Psoas muscle (tissue), 8 donors: Measurements from ENCODE around the gene BFSP1. TPM values are rescaled to one million over a fixed set of nuclear protein-coding genes. Genes with fewer than 3 reads are reported as not detected.

Experiments used
- ATAC-seq, 4 donors: fragments of 200-7000 bp; cut with Tn5 transposase; one replicate each; pipeline ENCODE4 v1.9.1; 2020; ENCODE audit warnings: moderate library complexity in 3 of 4, mild to moderate bottlenecking in 2 of 4
- DNase-seq, 2 donors: peaks; one replicate each; pipeline ENCODE4 v3.0.0-alpha.2; 2020
- H3K27ac ChIP-seq: fragments of 200-600 bp; one replicate; pipeline ENCODE4 v1.8.0; 2022
- H3K27me3 ChIP-seq, 3 donors: fragments of 200-600 bp in 1 of 3; one replicate each; pipeline versions ENCODE4 v1.6.1 to v1.8.0; 2013 to 2022; ENCODE audit warnings: low read length in 2 of 3, mild to moderate bottlenecking in 2 of 3, moderate library complexity in 1 of 3; ENCODE audit not compliant: insufficient read depth in 3 of 3
- H3K36me3 ChIP-seq, 2 donors: fragments of 200-600 bp in 1 of 2; one replicate each; pipeline versions ENCODE4 v1.6.1 to v1.8.0; 2013 to 2022; ENCODE audit warnings: low read depth in 1 of 2, mild to moderate bottlenecking in 1 of 2, moderate library complexity in 1 of 2; ENCODE audit not compliant: insufficient read depth in 1 of 2
- H3K4me1 ChIP-seq: fragments of 200-600 bp; one replicate; pipeline ENCODE4 v1.8.0; 2022
- H3K4me3 ChIP-seq: fragments of 200-600 bp; one replicate; pipeline ENCODE4 v1.8.0; 2022; ENCODE audit warnings: mild to moderate bottlenecking
- H3K9me3 ChIP-seq: fragments of 200-600 bp; one replicate; pipeline ENCODE4 v1.8.0; 2022
- WGBS, 3 donors: extraction: QIAGEN DNeasy Blood & Tissue Kit; methylation state at CpG; one replicate each; pipeline versions ENCODE4 v1.1.6 to v1.1.7; 2013; 5-methylcytosine and 5-hydroxymethylcytosine counted together
- intact Hi-C, 2 donors: fragments of 100-400 bp; cut with DNase I; formaldehyde crosslinking; loops; one replicate each; pipeline versions ENCODE4 v1.11.0 to v1.14.2; 2022
- polyA plus RNA-seq, 3 donors: library from polyadenylated mRNA; stranded (reverse); fragments of 200-250 nt; gene quantifications; one replicate each; pipeline ENCODE4 v1.2.3, GENCODE V29; 2013
- total RNA-seq, 4 donors: library from RNA; stranded (reverse); fragmentation: NEBNext Ultra II Directional in 2 of 4; extraction: Animal tissue kit (Norgen Biotek cat#: 25700) in 2 of 4; gene quantifications; one replicate each; pipeline versions ENCODE4 v1.2.1 to v1.2.4, GENCODE V29; 2021 to 2023
- TF ChIP-seq, protein P1 (sequence below): fragments of 200-600 bp; IDR thresholded peaks from one replicate; pipeline ENCODE4 v1.8.0; 2022; ENCODE audit warnings: antibody characterized with exemption
- donor health status: healthy with polysubstance abuse.
- donor health status: DM: no; HTN: no; CAD: no; lungs with moderate emphysema.
- donor health status: Bipolar disorder and iron deficiency.
- donor health status: healthy.
- donor health status: DM: yes; HTN: yes; CAD: no.
- donor health status: DM: no; HTN: no; CAD: no.
- donor health status: DM: no; HTN: no; CAD: no.
- donor health status: DM: yes; HTN: yes; CAD: no.

Gene BFSP1
- total and polyA plus RNA-seq, 7 donors: 0.12 to 0.57 (median 0.24) TPM; not detected in 1

DNA sequence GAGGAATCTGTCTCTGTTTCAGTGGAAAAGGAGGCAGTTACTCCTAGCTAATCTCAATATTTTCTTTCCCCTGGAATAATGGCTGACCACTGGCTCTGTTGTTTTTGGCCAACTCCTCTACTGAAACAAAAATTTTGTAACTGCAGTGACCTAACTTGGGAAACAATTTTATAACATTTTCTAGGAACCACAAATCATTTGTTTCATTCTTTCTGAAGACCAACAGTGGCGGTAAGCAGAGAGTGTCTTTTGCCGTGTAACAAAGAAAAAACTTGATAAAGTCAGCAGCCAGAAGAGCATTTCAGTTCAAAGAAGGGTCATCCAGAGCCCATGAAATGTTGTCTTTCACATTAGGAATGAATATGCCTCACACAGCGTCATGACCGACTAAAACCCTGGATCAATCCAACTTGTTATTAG, 11.8 kb upstream of the BFSP1 start:
- no peak overlapping the region for H3K4me3 ChIP-seq
- no peaks in the 10 kb centered on the region for H3K9me3 ChIP-seq
- TF ChIP-seq, protein P1, sequence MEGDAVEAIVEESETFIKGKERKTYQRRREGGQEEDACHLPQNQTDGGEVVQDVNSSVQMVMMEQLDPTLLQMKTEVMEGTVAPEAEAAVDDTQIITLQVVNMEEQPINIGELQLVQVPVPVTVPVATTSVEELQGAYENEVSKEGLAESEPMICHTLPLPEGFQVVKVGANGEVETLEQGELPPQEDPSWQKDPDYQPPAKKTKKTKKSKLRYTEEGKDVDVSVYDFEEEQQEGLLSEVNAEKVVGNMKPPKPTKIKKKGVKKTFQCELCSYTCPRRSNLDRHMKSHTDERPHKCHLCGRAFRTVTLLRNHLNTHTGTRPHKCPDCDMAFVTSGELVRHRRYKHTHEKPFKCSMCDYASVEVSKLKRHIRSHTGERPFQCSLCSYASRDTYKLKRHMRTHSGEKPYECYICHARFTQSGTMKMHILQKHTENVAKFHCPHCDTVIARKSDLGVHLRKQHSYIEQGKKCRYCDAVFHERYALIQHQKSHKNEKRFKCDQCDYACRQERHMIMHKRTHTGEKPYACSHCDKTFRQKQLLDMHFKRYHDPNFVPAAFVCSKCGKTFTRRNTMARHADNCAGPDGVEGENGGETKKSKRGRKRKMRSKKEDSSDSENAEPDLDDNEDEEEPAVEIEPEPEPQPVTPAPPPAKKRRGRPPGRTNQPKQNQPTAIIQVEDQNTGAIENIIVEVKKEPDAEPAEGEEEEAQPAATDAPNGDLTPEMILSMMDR: no peak
- intact Hi-C loops: loop anchor here in 1 of 2 donors (10.0 kb wide), 1 partner anchor 58 kb away; no protein-coding TSS in a partner anchor
- DNase-seq: no peak
- 28 to 40% (median 35%) methylated on average over 4 of the region's 4 CpGs for WGBS, 3 donors
- peak; percentile 24 to 61 (median 43) for ATAC-seq
- H3K36me3 ChIP-seq: no peaks in the 10 kb centered on the region
- no peaks in the 10 kb centered on the region for H3K4me1 ChIP-seq
- peaks cover 0 to 3% (median 0%) of the 10 kb centered on the region in 3 donors for H3K27me3 ChIP-seq
- H3K27ac ChIP-seq: peak overlapping the region; percentile 47

DNA sequence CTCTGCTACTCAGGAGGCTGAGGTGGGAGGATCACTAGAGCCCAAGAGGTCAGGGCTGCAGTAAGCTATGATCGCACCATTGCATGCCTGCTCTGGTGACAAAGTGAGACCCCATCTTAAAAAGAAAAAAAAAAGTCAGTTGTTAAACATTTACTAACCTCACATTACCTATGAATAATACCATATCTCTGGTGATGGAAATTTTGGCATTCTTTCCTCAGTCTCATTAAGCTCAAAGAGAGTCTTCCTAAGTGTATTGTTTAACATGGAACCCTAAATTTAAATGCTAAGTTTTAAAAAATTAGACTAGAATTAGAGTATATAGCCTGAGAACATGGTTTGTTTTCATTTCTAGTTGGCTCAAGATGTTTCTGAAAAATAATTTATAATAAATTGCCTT, 11.3 kb upstream of the BFSP1 start:
- no peaks in the 10 kb centered on the region for H3K36me3 ChIP-seq
- ATAC-seq (no peak), DNase-seq (no peak)
- 93 to 100% (median 100%) methylated on average over 1 of the region's 1 CpG for WGBS, 3 donors
- no peaks in the 10 kb centered on the region for H3K4me1 ChIP-seq
- H3K27me3 ChIP-seq: peaks cover 0 to 3% (median 0%) of the 10 kb centered on the region in 3 donors
- H3K4me3 ChIP-seq: no peak overlapping the region
- H3K27ac ChIP-seq: no peak overlapping the region
- intact Hi-C loops: loop anchor here in 1 of 2 donors (10.0 kb wide), 1 partner anchor 58 kb away; no protein-coding TSS in a partner anchor
- no peaks in the 10 kb centered on the region for H3K9me3 ChIP-seq
- TF ChIP-seq, protein P1: no peak

GRCh38 chr20:17541996-17542395, 10.8 kb upstream of the BFSP1 start:
- Histone ChIP-seq H3K4me3 (no peak overlapping the region), H3K27me3 (peaks cover 0 to 3% (median 0%) of the 10 kb centered on the region in 3 donors), H3K9me3 (no peaks in the 10 kb centered on the region), H3K4me1 (no peaks in the 10 kb centered on the region), H3K36me3 (no peaks in the 10 kb centered on the region), H3K27ac (no peak overlapping the region)
- ATAC-seq (no peak), DNase-seq (no peak)
- intact Hi-C loops: loop anchor here in 1 of 2 donors (10.0 kb wide), 1 partner anchor 57 kb away; no protein-coding TSS in a partner anchor
- 71 to 88% (median 72%) methylated on average over 5 of the region's 5 CpGs for WGBS, 3 donors
- TF ChIP-seq, protein P1: no peak

- ATAC-seq: no peak
- intact Hi-C loops: loop anchor here in 1 of 2 donors (10.0 kb wide), 1 partner anchor 57 kb away; no protein-coding TSS in a partner anchor
- 64 to 82% (median 72%) methylated on average over 3 of the region's 3 CpGs for WGBS, 3 donors
Measured at GRCh38 chr20:17541596-17541995, 10.4 kb upstream of the BFSP1 start.

More at GRCh38 chr20:17541596-17541995, 10.4 kb upstream of the BFSP1 start:
- Histone ChIP-seq H3K9me3 (no peaks in the 10 kb centered on the region), H3K4me3 (no peak overlapping the region), H3K4me1 (no peaks in the 10 kb centered on the region), H3K27ac (no peak overlapping the region), H3K36me3 (no peaks in the 10 kb centered on the region), H3K27me3 (peaks cover 0 to 3% (median 0%) of the 10 kb centered on the region in 3 donors)
- TF ChIP-seq, protein P1: no peak
- DNase-seq: no peak
